ENCODE results near the gene SNORC.

SNORC gene

GRCh38 chr2:232883116-232883721 is 13.2 kb downstream of the SNORC start:
- no peak for DNase-seq

GRCh38 chr2:232884001-232884421 is 13.9 kb downstream of the SNORC start:
- DNase-seq: no peak

GRCh38 chr2:232884549-232885263 is 14.6 kb downstream of the SNORC start:
- no peak for DNase-seq

- no peak for DNase-seq
Observed at GRCh38 chr2:232885264-232885961, 15.3 kb downstream of the SNORC start.

DNA sequence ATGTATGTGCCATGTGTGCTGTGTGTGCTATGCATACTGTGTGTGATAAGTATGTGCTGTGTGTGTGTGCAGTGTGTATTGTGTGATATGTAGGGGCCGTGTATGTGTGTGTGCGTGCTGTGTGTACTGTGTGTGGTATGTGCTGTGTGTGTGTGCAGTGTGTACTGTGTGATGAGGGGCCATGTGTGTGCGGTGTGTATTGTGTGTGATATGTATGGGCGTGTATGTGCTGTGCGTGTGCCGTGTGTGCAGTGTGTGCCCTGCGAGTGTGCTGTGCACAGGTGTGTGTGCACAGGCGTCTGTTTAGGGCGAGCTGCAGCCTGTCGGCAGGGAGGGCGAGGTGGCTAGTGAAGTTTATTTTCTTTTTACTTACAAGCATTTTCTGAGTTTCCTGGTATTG is 16.1 kb downstream of the SNORC start:
- no peak for DNase-seq

GRCh38 chr2:232886632-232887031 is 16.6 kb downstream of the SNORC start:
- no peak for DNase-seq

DNA sequence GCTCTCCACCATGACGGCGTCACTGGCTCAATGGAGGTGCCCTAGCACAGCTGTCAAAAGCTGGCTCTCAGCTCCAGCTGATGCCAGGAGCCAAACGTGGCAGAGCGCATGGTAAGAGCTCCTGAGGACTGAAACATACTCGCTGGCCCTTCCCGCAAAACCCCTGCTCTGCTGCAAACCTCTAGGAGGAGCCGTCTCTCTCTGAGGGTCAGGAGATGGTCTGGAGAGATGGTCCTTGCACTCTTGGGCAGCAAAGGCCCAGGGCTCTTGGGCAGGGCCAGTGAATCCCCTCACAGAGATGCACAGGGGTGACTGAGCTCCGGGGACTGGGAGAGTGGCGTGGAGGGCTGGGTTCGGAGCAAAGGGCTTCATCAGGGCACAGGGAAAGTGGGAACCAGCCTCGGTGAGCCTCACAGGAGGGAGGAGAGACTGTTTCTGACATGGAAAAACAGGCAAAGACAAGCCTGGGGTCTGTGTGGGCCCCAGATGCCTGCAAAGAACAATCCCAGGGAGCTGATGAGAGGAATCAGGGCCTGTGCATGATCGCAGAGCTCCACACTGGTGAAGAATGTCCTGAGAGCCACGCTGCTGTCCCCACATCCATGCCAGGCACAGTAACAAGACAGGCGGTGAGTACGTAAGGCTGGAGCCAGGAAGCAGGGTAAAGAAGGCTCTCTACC is 17.2 kb downstream of the SNORC start:
- DNase-seq: no peak

- no peak for DNase-seq
Observed at GRCh38 chr2:232888099-232888836, 18.2 kb downstream of the SNORC start.

GRCh38 chr2:232888839-232889529 is 18.9 kb downstream of the SNORC start:
- no peak for DNase-seq

GRCh38 chr2:232889876-232890401 is 19.9 kb downstream of the SNORC start:
- DNase-seq: no peak

- no peak for DNase-seq
Observed at GRCh38 chr2:232890536-232890895, 20.5 kb downstream of the SNORC start.

GRCh38 chr2:232890896-232891601 is 21.0 kb downstream of the SNORC start:
- DNase-seq: no peak

GRCh38 chr2:232891621-232892071 is 21.6 kb downstream of the SNORC start:
- DNase-seq: no peak

DNA sequence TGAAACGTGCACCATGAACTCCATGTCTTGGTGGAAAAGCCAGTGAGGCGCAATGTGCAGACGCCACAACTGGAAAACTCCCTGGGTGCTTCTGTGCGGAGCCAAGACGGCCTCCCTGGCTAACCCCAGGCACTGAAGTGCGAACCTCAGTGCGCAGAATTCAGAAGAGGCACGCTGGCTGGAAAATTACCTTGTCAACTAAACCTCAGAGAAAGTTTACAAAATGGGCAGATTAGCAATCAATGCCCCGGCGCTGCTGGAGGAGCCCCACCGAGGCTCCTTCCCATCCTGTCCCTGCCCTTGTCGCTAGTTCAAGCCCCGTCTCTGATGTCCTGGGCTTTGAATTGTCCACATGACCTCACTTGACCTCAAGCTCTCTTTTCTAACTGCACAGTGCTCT is 22.2 kb downstream of the SNORC start:
- no peak for DNase-seq

DNA sequence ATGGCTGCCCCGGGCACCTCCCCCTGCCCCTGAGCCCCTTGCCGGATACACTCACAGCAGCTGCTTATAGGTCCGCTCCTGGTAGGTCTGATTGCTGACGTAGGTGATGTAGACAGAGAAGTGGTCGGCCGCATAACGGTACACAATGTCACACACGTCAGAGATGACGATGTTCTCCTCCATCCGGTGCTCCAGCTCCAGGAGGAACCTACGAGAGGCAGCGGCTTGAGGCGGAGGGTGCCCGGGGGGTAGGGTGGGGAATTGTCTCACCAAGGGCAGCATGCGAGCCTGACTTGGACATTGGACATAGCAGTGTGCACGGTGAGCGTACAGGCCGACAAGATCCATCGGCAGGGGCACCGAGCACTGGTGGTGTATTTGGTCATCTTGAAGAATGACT is 22.8 kb downstream of the SNORC start:
- no peak for DNase-seq

GRCh38 chr2:232893834-232894233 is 23.8 kb downstream of the SNORC start:
- no peak for DNase-seq

DNA sequence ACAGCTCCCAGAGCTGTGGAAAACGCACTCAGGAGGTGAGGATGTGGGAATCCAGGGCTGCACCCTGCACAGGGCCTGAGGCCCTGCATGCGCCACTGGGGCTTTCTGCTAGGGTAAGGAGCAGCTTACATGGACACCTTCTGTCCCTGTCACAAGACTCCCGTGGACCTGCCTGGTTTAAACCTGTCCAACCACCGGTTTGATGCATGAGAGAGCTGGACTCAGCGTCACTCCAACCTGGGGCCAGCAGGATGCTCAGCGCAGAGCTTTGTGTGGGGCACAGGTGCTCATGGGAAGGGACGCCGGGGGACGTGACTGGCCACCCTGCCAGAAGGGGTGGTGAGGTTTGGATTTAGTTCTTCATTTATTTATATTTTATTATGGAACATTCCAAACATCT is 24.2 kb downstream of the SNORC start:
- DNase-seq: no peak

DNA sequence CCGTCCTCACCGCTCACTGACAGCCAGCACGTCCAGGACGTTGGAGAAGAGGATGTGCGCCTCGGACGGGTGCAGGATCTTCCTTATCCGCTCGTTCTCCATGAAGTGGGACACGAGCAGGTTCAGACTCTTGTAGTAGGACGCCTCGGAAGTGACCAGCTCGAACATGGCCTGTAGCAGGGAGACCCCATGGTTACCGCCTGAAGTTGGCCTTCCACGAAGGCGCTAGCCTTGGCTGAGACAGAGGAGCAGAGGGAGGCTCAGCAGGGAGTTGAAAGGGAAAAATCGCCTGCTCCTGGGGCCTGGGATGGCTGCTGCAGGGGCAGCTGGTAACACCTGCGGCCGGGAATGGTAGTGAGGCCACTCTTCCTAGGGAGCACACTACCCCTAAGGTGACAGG is 24.7 kb downstream of the SNORC start:
- DNase-seq: no peak

DNA sequence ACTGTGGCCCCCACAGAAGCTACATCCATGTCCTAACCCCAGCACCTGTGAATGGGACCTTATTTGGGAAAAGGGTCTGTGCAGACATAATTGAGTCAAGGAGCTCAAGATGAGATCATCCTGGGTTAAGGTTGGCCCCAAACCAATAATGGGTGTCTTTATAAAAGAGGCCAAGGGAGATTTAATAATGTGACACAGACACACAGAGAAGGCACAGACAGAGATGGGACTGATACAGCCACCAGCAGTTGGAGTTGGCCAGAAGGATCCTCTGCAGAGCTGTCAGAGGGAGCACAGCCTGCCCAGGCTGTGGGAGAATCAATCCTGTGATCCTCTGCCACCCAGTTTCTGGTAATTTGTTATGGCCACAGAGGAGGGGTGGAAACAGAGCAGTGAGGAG is 26.0 kb downstream of the SNORC start:
- no peak for DNase-seq

DNA sequence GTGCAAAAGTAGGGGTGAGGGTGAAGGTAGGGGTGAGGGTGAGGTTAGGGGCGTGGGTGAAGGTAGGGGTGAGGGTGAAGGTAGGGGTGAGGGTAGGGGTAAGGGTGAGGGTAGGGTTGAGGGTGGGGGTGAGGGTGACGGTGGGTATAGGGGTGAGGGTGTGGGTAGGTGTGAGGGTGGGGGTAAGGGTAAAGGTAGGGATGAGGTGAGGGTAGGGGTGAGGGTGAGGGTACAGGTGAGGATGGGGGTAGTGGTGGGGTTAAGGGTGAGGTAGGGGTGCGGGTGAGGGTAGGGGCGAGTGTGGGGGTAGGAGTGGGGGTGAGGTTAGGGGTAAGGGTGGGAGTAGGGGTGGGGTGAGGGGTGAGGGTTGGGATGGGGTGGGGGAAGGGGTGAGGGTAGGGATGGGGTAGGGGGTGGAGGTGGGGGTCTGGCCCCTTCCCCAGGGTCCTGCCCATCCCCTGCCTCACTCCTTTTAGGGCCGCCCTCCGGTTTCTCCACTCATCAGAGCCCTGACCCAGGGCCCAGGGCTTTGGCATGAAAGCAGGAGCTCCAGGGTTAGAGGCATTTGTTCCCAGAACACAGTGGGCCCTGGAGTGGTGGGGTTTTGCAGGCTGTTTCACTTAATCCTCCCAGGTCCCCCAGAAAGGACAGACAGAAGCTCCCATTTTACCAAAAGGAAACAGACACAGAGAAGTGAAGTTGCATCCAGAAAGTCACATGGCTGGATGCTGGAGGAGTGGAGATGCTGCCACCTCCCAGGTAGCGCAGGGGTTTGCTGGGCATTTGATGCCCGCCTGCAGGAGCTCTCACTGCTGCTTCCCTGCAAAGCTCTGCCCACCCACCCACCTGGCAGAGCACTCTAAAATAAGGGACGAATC is 26.9 kb downstream of the SNORC start:
- DNase-seq: no peak
